DOHH2 (cell line): ENCODE measurements around the gene ACVR1B.
A peak's percentile ranks its signal among the peaks of the same experiment; 100 is the strongest.

Source experiments
- H3F3A ChIP-seq: fragments of 200-600 bp; sonication (generic), shearing (Covaris generic); 2 replicates; pipeline ENCODE4 v1.6.0; 2016; ENCODE audit warnings: antibody characterized with exemption, mild to moderate bottlenecking; ENCODE audit not compliant: control insufficient read depth, insufficient read depth
- H3K27ac ChIP-seq: fragments of 200-600 bp; sonication (generic); 2 replicates; pipeline ENCODE4 v1.5.1; 2014; ENCODE audit warnings: low read depth, mild to moderate bottlenecking, low read length, moderate library complexity
- H3K27me3 ChIP-seq: fragments of 200-600 bp; sonication (generic); 2 replicates; pipeline ENCODE4 v1.6.1; 2014; ENCODE audit warnings: mild to moderate bottlenecking, low read length, mixed read lengths; ENCODE audit not compliant: control insufficient read depth
- H3K36me3 ChIP-seq: fragments of 200-600 bp; sonication (generic); 2 replicates; pipeline ENCODE4 v1.6.1; 2014; ENCODE audit warnings: mild to moderate bottlenecking, low read length, moderate library complexity, mixed read lengths; ENCODE audit not compliant: control insufficient read depth
- H3K4me1 ChIP-seq: fragments of 200-600 bp; sonication (generic); 2 replicates; pipeline ENCODE4 v1.6.1; 2014; ENCODE audit warnings: mild to moderate bottlenecking, low read length, mixed read lengths; ENCODE audit not compliant: control insufficient read depth
- H3K4me2 ChIP-seq: fragments of 200-600 bp; sonication (generic); 2 replicates; pipeline ENCODE4 v1.6.0; 2014; ENCODE audit warnings: mild to moderate bottlenecking, low read length, moderate library complexity
- H3K4me3 ChIP-seq: fragments of 200-600 bp; sonication (generic); 2 replicates; pipeline ENCODE4 v1.5.1; 2014; ENCODE audit warnings: mild to moderate bottlenecking, low read length, mixed read lengths
- H3K79me2 ChIP-seq: fragments of 200-600 bp; sonication (generic); 2 replicates; pipeline ENCODE4 v1.6.1; 2014; ENCODE audit warnings: mild to moderate bottlenecking, low read length, mixed read lengths; ENCODE audit not compliant: control insufficient read depth
- H3K9me2 ChIP-seq: fragments of 200-600 bp; sonication (generic); replicated peaks from 2 replicates; pipeline ENCODE4 v1.6.1; 2014; ENCODE audit warnings: mild to moderate bottlenecking, low read length, mixed read lengths; ENCODE audit not compliant: control insufficient read depth
- H3K9me3 ChIP-seq: fragments of 200-600 bp; sonication (generic); 2 replicates; pipeline ENCODE4 v1.6.1; 2014; ENCODE audit warnings: antibody characterized with exemption, low read length, mixed read lengths; ENCODE audit not compliant: control insufficient read depth, insufficient read depth
- H4K20me1 ChIP-seq: fragments of 200-600 bp; sonication (generic); 2 replicates; pipeline ENCODE4 v1.6.0; 2014; ENCODE audit warnings: low read depth, mild to moderate bottlenecking, antibody characterized with exemption, low read length, moderate library complexity; ENCODE audit not compliant: control insufficient read depth, insufficient read depth
- EZH2phosphoT487 ChIP-seq: fragments of 200-600 bp; sonication (generic); IDR thresholded peaks from 2 replicates; pipeline ENCODE4 v1.6.1; 2017; ENCODE audit warnings: borderline replicate concordance, mild to moderate bottlenecking, antibody characterized with exemption, low read length, moderate library complexity, mixed read lengths
- TF ChIP-seq, protein P1 (sequence below): fragments of 200-600 bp; sonication (generic); IDR thresholded peaks from one replicate; pipeline ENCODE4 v1.5.1; 2014; ENCODE audit warnings: antibody characterized with exemption, mild to moderate bottlenecking, low read depth, low read length; ENCODE audit not compliant: poor library complexity, severe bottlenecking

ACVR1B gene

DNA sequence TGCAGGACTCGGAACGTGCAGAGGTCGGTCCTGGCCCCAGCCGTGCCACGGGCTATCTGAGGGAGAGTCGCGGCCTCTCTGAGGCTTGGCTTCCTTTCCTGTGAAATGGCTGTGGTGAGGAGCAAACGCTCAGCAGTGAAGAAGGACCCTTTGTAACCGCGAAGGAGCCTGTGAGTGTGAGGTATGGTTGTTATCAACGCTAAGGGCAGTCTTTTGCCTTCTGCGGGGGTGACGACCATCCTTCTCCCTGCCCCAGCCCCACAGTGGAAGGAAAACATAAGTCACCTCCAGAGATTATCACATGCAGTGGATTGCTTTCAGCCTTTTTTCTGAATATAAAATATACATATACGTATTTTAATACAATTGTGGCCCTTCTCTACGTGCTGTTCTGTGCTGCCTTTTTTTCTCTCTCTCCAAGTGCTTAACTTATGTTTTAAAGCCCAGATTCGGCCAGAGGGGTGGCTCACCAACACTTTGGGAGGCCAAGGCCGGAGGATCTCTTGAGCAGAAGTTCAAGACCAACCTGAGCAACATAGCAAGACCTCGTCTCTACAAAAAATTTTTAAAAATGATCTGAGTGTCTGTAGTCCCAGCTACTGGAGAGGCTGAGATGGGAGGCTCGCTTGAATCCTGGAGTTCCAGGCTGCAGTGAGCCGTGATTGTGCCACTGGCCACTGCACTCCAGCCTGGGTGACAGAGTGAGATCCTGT lies 72.6 kb downstream of the ACVR1B start:
- H3F3A ChIP-seq = no peaks in the 10 kb centered on the region; the same call in none of the 2 replicates
- H3K27ac ChIP-seq = peak overlapping the region; percentile 64
- H3K4me1 ChIP-seq = peaks cover 68% of the 10 kb centered on the region
- H3K79me2 ChIP-seq = 0 out of 2 replicates have a peak, but pooled peaks cover 2% of the 10 kb centered on the region
- H3K9me3 ChIP-seq = no peaks in the 10 kb centered on the region
- peaks cover 29% of the 10 kb centered on the region for H3K27me3 ChIP-seq
- TF ChIP-seq EZH2phosphoT487 = no peak
- TF ChIP-seq, protein P1, sequence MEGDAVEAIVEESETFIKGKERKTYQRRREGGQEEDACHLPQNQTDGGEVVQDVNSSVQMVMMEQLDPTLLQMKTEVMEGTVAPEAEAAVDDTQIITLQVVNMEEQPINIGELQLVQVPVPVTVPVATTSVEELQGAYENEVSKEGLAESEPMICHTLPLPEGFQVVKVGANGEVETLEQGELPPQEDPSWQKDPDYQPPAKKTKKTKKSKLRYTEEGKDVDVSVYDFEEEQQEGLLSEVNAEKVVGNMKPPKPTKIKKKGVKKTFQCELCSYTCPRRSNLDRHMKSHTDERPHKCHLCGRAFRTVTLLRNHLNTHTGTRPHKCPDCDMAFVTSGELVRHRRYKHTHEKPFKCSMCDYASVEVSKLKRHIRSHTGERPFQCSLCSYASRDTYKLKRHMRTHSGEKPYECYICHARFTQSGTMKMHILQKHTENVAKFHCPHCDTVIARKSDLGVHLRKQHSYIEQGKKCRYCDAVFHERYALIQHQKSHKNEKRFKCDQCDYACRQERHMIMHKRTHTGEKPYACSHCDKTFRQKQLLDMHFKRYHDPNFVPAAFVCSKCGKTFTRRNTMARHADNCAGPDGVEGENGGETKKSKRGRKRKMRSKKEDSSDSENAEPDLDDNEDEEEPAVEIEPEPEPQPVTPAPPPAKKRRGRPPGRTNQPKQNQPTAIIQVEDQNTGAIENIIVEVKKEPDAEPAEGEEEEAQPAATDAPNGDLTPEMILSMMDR = peak; percentile 43
- H4K20me1 ChIP-seq = no peaks in the 10 kb centered on the region
- peak overlapping the region; percentile 71 for H3K4me3 ChIP-seq
- H3K36me3 ChIP-seq = no peaks in the 10 kb centered on the region
- no peaks in the 10 kb centered on the region for H3K9me2 ChIP-seq
- H3K4me2 ChIP-seq = peak overlapping the region; percentile 92

- Histone ChIP-seq H3K36me3 (no peaks in the 10 kb centered on the region), H3F3A (no peaks in the 10 kb centered on the region; the same call in none of the 2 replicates), H3K27me3 (peaks cover 23% of the 10 kb centered on the region), H3K4me1 (peaks cover 68% of the 10 kb centered on the region), H3K27ac (peak overlapping the region; percentile 64), H4K20me1 (no peaks in the 10 kb centered on the region), H3K79me2 (0 out of 2 replicates have a peak, but pooled peaks cover 2% of the 10 kb centered on the region), H3K9me2 (no peaks in the 10 kb centered on the region), H3K4me2 (peak overlapping the region; percentile 92), H3K9me3 (no peaks in the 10 kb centered on the region), H3K4me3 (peak overlapping the region; percentile 71)
- TF ChIP-seq, protein P1 = no peak
- TF ChIP-seq EZH2phosphoT487 = no peak
Measured at GRCh38 chr12:52024845-52025230, 73.3 kb downstream of the ACVR1B start.

DNA sequence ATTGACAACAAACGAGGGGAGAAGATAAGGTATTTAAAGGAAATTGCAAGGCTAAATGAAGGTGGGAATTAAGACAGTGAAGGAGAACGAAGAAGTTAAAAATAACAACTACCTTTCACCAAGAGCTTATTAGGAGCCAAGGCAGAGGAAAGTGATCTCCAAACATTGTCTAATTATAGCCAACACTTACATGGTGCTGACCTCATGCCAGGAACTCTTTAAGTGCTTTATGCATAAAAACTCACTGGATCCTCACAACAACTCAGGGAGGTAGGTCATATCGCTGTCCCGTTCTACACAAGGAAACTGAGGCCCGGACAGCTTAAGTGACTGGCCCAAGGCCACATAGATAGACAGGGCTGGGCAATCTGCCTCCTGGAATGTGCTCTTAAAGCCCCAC lies 74.8 kb downstream of the ACVR1B start:
- TF ChIP-seq EZH2phosphoT487 = no peak
- TF ChIP-seq, protein P1 = no peak
- Histone ChIP-seq H4K20me1 (no peaks in the 10 kb centered on the region), H3K4me3 (peak overlapping the region; percentile 71), H3K9me2 (no peaks in the 10 kb centered on the region), H3K4me2 (peak overlapping the region; percentile 92), H3K79me2 (0 out of 2 replicates have a peak, but pooled peaks cover 2% of the 10 kb centered on the region), H3K9me3 (no peaks in the 10 kb centered on the region), H3K27ac (no peak overlapping the region), H3K4me1 (peaks cover 59% of the 10 kb centered on the region), H3K36me3 (no peaks in the 10 kb centered on the region), H3K27me3 (peaks cover 12% of the 10 kb centered on the region), H3F3A (no peaks in the 10 kb centered on the region; the same call in none of the 2 replicates)
